ENCODE results near the gene GSE1. TPM values are rescaled to one million over a fixed set of nuclear protein-coding genes. Genes with fewer than 3 reads are reported as not detected.

Gene GSE1
- total and polyA plus RNA-seq, 7 experiments from 2014 or later = 0.18 to 69.2 (median 11.3) TPM

- no peak overlapping the region for H3K27ac Mint-ChIP-seq
- H3K27me3 Mint-ChIP-seq = no peaks in the 10 kb centered on the region
- no peaks in the 10 kb centered on the region for H3K36me3 ChIP-seq (ENCODE audit: control insufficient read depth in 2 of 3, insufficient read depth in 3 of 3, low read length in 3 of 3)
- no peak overlapping the region for H3K27ac ChIP-seq (ENCODE audit: low read depth, low read length)
- no peak for DNase-seq
- no peaks in the 10 kb centered on the region for H3K4me1 ChIP-seq (ENCODE audit: control insufficient read depth in 2 of 2, insufficient read depth in 2 of 2, low read length in 2 of 2)
- no peak for ATAC-seq
- H3K4me3 Mint-ChIP-seq = no peak overlapping the region
- peaks cover 0 to 9% (median 5%) of the 10 kb centered on the region in 11 donors for H3K9me3 Mint-ChIP-seq
- CTCF ChIA-PET = no interaction called here
- no peaks in the 10 kb centered on the region for H3K27me3 ChIP-seq (ENCODE audit: control insufficient read depth in 2 of 2, insufficient read depth in 2 of 2, low read length in 2 of 2)
- POLR2A ChIA-PET = no interaction called here
- H3K9me3 ChIP-seq (ENCODE audit: control insufficient read depth in 2 of 3, low read length in 3 of 3) = peaks cover 0 to 9% (median 0%) of the 10 kb centered on the region in 3 experiments
- intact Hi-C loops (cut with micrococcal nuclease) = no loop called here
- H3K4me1 Mint-ChIP-seq = peaks cover 2 to 27% (median 9%) of the 10 kb centered on the region in 7 donors
- H3K4me3 ChIP-seq (ENCODE audit: low read length) = no peak overlapping the region
- peaks cover 0 to 13% (median 12%) of the 10 kb centered on the region in 5 donors for H3K36me3 Mint-ChIP-seq
Observed at GRCh38 chr16:85629326-85629725, 16.2 kb downstream of the GSE1 start.

- H3K36me3 ChIP-seq (ENCODE audit: control insufficient read depth in 2 of 3, insufficient read depth in 3 of 3, low read length in 3 of 3) = no peaks in the 10 kb centered on the region
- H3K27ac Mint-ChIP-seq = no peak overlapping the region
Observed at GRCh38 chr16:85629853-85630252, 16.7 kb downstream of the GSE1 start.

GRCh38 chr16:85631230-85631629 lies 18.1 kb downstream of the GSE1 start:
- no peak overlapping the region for H3K4me3 ChIP-seq (ENCODE audit: low read length)
- POLR2A ChIA-PET = interaction anchor here (0.5 kb wide), 1 partner anchor 152 kb away, joined by 3 read pairs; no protein-coding TSS in a partner anchor
- no peaks in the 10 kb centered on the region for H3K4me1 ChIP-seq (ENCODE audit: control insufficient read depth in 2 of 2, insufficient read depth in 2 of 2, low read length in 2 of 2)
- ATAC-seq (no peak), DNase-seq (no peak)
- no peak overlapping the region for H3K27ac Mint-ChIP-seq
- no peak overlapping the region for H3K4me3 Mint-ChIP-seq
- H3K27me3 ChIP-seq (ENCODE audit: control insufficient read depth in 2 of 2, insufficient read depth in 2 of 2, low read length in 2 of 2) = no peaks in the 10 kb centered on the region
- H3K9me3 Mint-ChIP-seq = peaks cover 0 to 9% (median 5%) of the 10 kb centered on the region in 11 donors
- intact Hi-C loops (cut with micrococcal nuclease) = no loop called here
- H3K36me3 ChIP-seq (ENCODE audit: control insufficient read depth in 2 of 3, insufficient read depth in 3 of 3, low read length in 3 of 3) = no peaks in the 10 kb centered on the region
- no peaks in the 10 kb centered on the region for H3K27me3 Mint-ChIP-seq
- CTCF ChIA-PET = no interaction called here
- peaks cover 0 to 13% (median 12%) of the 10 kb centered on the region in 5 donors for H3K36me3 Mint-ChIP-seq
- peaks cover 0 to 9% (median 0%) of the 10 kb centered on the region in 3 experiments for H3K9me3 ChIP-seq (ENCODE audit: control insufficient read depth in 2 of 3, low read length in 3 of 3)
- no peak overlapping the region for H3K27ac ChIP-seq (ENCODE audit: low read depth, low read length)
- peaks cover 2 to 19% (median 9%) of the 10 kb centered on the region in 7 donors for H3K4me1 Mint-ChIP-seq

More at GRCh38 chr16:85629853-85630252, 16.7 kb downstream of the GSE1 start:
- Histone ChIP-seq H3K27ac (ENCODE audit: low read depth, low read length) (no peak overlapping the region), H3K4me3 (ENCODE audit: low read length) (no peak overlapping the region), H3K9me3 (ENCODE audit: control insufficient read depth in 2 of 3, low read length in 3 of 3) (peaks cover 0 to 9% (median 0%) of the 10 kb centered on the region in 3 experiments), H3K27me3 (ENCODE audit: control insufficient read depth in 2 of 2, insufficient read depth in 2 of 2, low read length in 2 of 2) (no peaks in the 10 kb centered on the region), H3K4me1 (ENCODE audit: control insufficient read depth in 2 of 2, insufficient read depth in 2 of 2, low read length in 2 of 2) (no peaks in the 10 kb centered on the region)
- H3K27me3 Mint-ChIP-seq = no peaks in the 10 kb centered on the region
- H3K36me3 Mint-ChIP-seq = peaks cover 0 to 13% (median 12%) of the 10 kb centered on the region in 5 donors
- no peak overlapping the region for H3K4me3 Mint-ChIP-seq
- ATAC-seq (no peak), DNase-seq (no peak)
- ChIA-PET POLR2A (no interaction called here), CTCF (no interaction called here)
- H3K9me3 Mint-ChIP-seq = peaks cover 0 to 9% (median 5%) of the 10 kb centered on the region in 11 donors
- intact Hi-C loops (cut with micrococcal nuclease) = no loop called here
- H3K4me1 Mint-ChIP-seq = peaks cover 2 to 27% (median 9%) of the 10 kb centered on the region in 7 donors

- CTCF ChIA-PET = no interaction called here
- POLR2A ChIA-PET = interaction anchor here (0.5 kb wide), 1 partner anchor 152 kb away, joined by 3 read pairs; no protein-coding TSS in a partner anchor
- no peak overlapping the region for H3K27ac Mint-ChIP-seq
- ATAC-seq = no peak
- H3K9me3 ChIP-seq (ENCODE audit: control insufficient read depth in 2 of 3, low read length in 3 of 3) = peaks cover 0 to 9% (median 0%) of the 10 kb centered on the region in 3 experiments
- H3K4me3 Mint-ChIP-seq = no peak overlapping the region
- no peak for DNase-seq
- H3K4me1 Mint-ChIP-seq = peaks cover 0 to 17% (median 8%) of the 10 kb centered on the region in 7 donors
- peaks cover 0 to 9% (median 5%) of the 10 kb centered on the region in 11 donors for H3K9me3 Mint-ChIP-seq
- no peaks in the 10 kb centered on the region for H3K27me3 ChIP-seq (ENCODE audit: control insufficient read depth in 2 of 2, insufficient read depth in 2 of 2, low read length in 2 of 2)
- no peaks in the 10 kb centered on the region for H3K4me1 ChIP-seq (ENCODE audit: control insufficient read depth in 2 of 2, insufficient read depth in 2 of 2, low read length in 2 of 2)
- no peak overlapping the region for H3K27ac ChIP-seq (ENCODE audit: low read depth, low read length)
- H3K36me3 Mint-ChIP-seq = peaks cover 0 to 13% (median 12%) of the 10 kb centered on the region in 5 donors
- no peaks in the 10 kb centered on the region for H3K27me3 Mint-ChIP-seq
- intact Hi-C loops (cut with micrococcal nuclease) = no loop called here
- no peaks in the 10 kb centered on the region for H3K36me3 ChIP-seq (ENCODE audit: control insufficient read depth in 2 of 3, insufficient read depth in 3 of 3, low read length in 3 of 3)
- H3K4me3 ChIP-seq (ENCODE audit: low read length) = no peak overlapping the region
Observed at GRCh38 chr16:85631802-85632393, 18.8 kb downstream of the GSE1 start.

GRCh38 chr16:85632709-85633437 lies 19.8 kb downstream of the GSE1 start:
- peaks cover 0 to 9% (median 0%) of the 10 kb centered on the region in 3 experiments for H3K9me3 ChIP-seq (ENCODE audit: control insufficient read depth in 2 of 3, low read length in 3 of 3)
- no peaks in the 10 kb centered on the region for H3K27me3 ChIP-seq (ENCODE audit: control insufficient read depth in 2 of 2, insufficient read depth in 2 of 2, low read length in 2 of 2)
- POLR2A ChIA-PET = no interaction called here
- no peak overlapping the region for H3K4me3 Mint-ChIP-seq
- no peak overlapping the region for H3K4me3 ChIP-seq (ENCODE audit: low read length)
- no peak overlapping the region for H3K27ac Mint-ChIP-seq
- DNase-seq (no peak), ATAC-seq (no peak)
- H3K36me3 Mint-ChIP-seq = peaks cover 0 to 13% (median 12%) of the 10 kb centered on the region in 5 donors
- no peaks in the 10 kb centered on the region for H3K27me3 Mint-ChIP-seq
- H3K27ac ChIP-seq (ENCODE audit: low read depth, low read length) = no peak overlapping the region
- H3K4me1 ChIP-seq (ENCODE audit: control insufficient read depth in 2 of 2, insufficient read depth in 2 of 2, low read length in 2 of 2) = no peaks in the 10 kb centered on the region
- CTCF ChIA-PET = no interaction called here
- H3K4me1 Mint-ChIP-seq = peaks cover 0 to 12% (median 5%) of the 10 kb centered on the region in 7 donors
- peaks cover 0 to 9% (median 5%) of the 10 kb centered on the region in 11 donors for H3K9me3 Mint-ChIP-seq
- intact Hi-C loops (cut with micrococcal nuclease) = no loop called here
- no peaks in the 10 kb centered on the region for H3K36me3 ChIP-seq (ENCODE audit: control insufficient read depth in 2 of 3, insufficient read depth in 3 of 3, low read length in 3 of 3)

GRCh38 chr16:85633438-85633743 lies 20.3 kb downstream of the GSE1 start:
- H3K9me3 ChIP-seq (ENCODE audit: control insufficient read depth in 2 of 3, low read length in 3 of 3) = peaks cover 0 to 9% (median 0%) of the 10 kb centered on the region in 3 experiments
- H3K36me3 Mint-ChIP-seq = peaks cover 0 to 13% (median 12%) of the 10 kb centered on the region in 5 donors
- H3K27ac Mint-ChIP-seq = no peak overlapping the region
- DNase-seq (no peak), ATAC-seq (no peak)
- CTCF ChIA-PET = no interaction called here
- H3K4me1 ChIP-seq (ENCODE audit: control insufficient read depth in 2 of 2, insufficient read depth in 2 of 2, low read length in 2 of 2) = no peaks in the 10 kb centered on the region
- no peak overlapping the region for H3K4me3 ChIP-seq (ENCODE audit: low read length)
- H3K4me1 Mint-ChIP-seq = peaks cover 0 to 13% (median 5%) of the 10 kb centered on the region in 7 donors
- no peaks in the 10 kb centered on the region for H3K27me3 Mint-ChIP-seq
- intact Hi-C loops (cut with micrococcal nuclease) = no loop called here
- no peaks in the 10 kb centered on the region for H3K36me3 ChIP-seq (ENCODE audit: control insufficient read depth in 2 of 3, insufficient read depth in 3 of 3, low read length in 3 of 3)
- peaks cover 0 to 9% (median 5%) of the 10 kb centered on the region in 11 donors for H3K9me3 Mint-ChIP-seq
- no peaks in the 10 kb centered on the region for H3K27me3 ChIP-seq (ENCODE audit: control insufficient read depth in 2 of 2, insufficient read depth in 2 of 2, low read length in 2 of 2)
- no peak overlapping the region for H3K4me3 Mint-ChIP-seq
- H3K27ac ChIP-seq (ENCODE audit: low read depth, low read length) = no peak overlapping the region
- POLR2A ChIA-PET = no interaction called here
